Caco-2 (cell line): ENCODE measurements around the gene PLXNA1. TPM values are rescaled to one million over a fixed set of nuclear protein-coding genes. Genes with fewer than 3 reads are reported as not detected.

Experiments
- BruUV-seq: library from RNA; stranded (reverse); fragments of 400-500 nt; replicated peaks from 2 replicates; lab custom pipeline; 2021; lab: Mats Ljungman, UMichigan
- CTCF ChIA-PET: fragments of 300-600 bp; sonication (Branson Sonifier 250); formaldehyde crosslinking; loops from one replicate; lab custom pipeline; 2022; ENCODE audit warnings: antibody characterized with exemption; lab: Charles Lee
- POLR2A ChIA-PET: fragments of 300-600 bp; sonication (Branson Sonifier 250); formaldehyde crosslinking; loops from one replicate; lab custom pipeline; 2022; ENCODE audit warnings: antibody characterized with exemption; lab: Charles Lee
- DNase-seq, 2 experiments: peaks; one replicate each; pipeline versions ENCODE4 v3.0.0 to v3.0.0-alpha.2; 2020 to 2022
- H3K27me3 ChIP-seq: replicated peaks from 2 replicates; pipeline ENCODE4 v1.6.0; 2011; ENCODE audit warnings: low read length; ENCODE audit not compliant: control insufficient read depth, insufficient read depth
- H3K36me3 ChIP-seq: 2 replicates; pipeline ENCODE4 v1.5.1; 2011; ENCODE audit warnings: low read length; ENCODE audit not compliant: control insufficient read depth, insufficient read depth
- H3K4me1 ChIP-seq: fragments of 250-450 bp; sonication (Bioruptor Pico); 2 replicates; pipeline ENCODE4 v1.5.1; 2020; ENCODE audit warnings: mild to moderate bottlenecking
- H3K4me3 ChIP-seq: 2 replicates; pipeline ENCODE4 v1.5.1; 2011; ENCODE audit warnings: low read depth, mild to moderate bottlenecking, control low read depth, low read length
- H3K9me3 ChIP-seq: fragments of 250-450 bp; sonication (Bioruptor Pico); 2 replicates; pipeline ENCODE4 v1.5.1; 2020; ENCODE audit warnings: mild to moderate bottlenecking, moderate library complexity
- H3K27ac Mint-ChIP-seq: one replicate; pipeline ENCODE4 v1.8.0; 2022; ENCODE audit warnings: mixed read lengths; ENCODE audit not compliant: unreplicated experiment
- H3K27me3 Mint-ChIP-seq: one replicate; pipeline ENCODE4 v1.8.0; 2022; ENCODE audit warnings: mixed read lengths; ENCODE audit not compliant: insufficient read depth, unreplicated experiment
- H3K36me3 Mint-ChIP-seq: one replicate; pipeline ENCODE4 v1.8.0; 2022; ENCODE audit warnings: mild to moderate bottlenecking, mixed read lengths; ENCODE audit not compliant: insufficient read depth, unreplicated experiment
- H3K4me1 Mint-ChIP-seq: one replicate; pipeline ENCODE4 v1.8.0; 2022; ENCODE audit warnings: low read depth, mixed read lengths; ENCODE audit not compliant: unreplicated experiment
- H3K4me3 Mint-ChIP-seq: one replicate; pipeline ENCODE4 v1.8.0; 2022; ENCODE audit warnings: mild to moderate bottlenecking, moderate library complexity, mixed read lengths; ENCODE audit not compliant: unreplicated experiment
- H3K9me3 Mint-ChIP-seq: one replicate; pipeline ENCODE4 v1.8.0; 2022; ENCODE audit warnings: mixed read lengths; ENCODE audit not compliant: unreplicated experiment
- intact Hi-C: fragments of 100-400 bp; cut with micrococcal nuclease; formaldehyde crosslinking; loops from one replicate; pipeline ENCODE4 v1.10.0; 2022; ENCODE audit not compliant: unreplicated experiment
- total RNA-seq: library from RNA; stranded (reverse); gene quantifications from 2 replicates; pipeline ENCODE4 v1.2.3, GENCODE V29; 2022
- TF ChIP-seq, protein P1 (sequence below), 2 experiments: fragments of 200-600 bp in 1 of 2; IDR thresholded peaks; 1 replicate in 1 of 2; 2 replicates in 1 of 2; pipeline versions ENCODE4 v1.5.1 to v1.8.0; 2011 to 2022; ENCODE audit warnings: antibody characterized with exemption in 1 of 2, control low read depth in 1 of 2, inconsistent platforms in 1 of 2, low read depth in 1 of 2, low read length in 1 of 2, mild to moderate bottlenecking in 1 of 2, moderate library complexity in 1 of 2; ENCODE audit not compliant: insufficient read depth in 1 of 2, severe bottlenecking in 1 of 2, unreplicated experiment in 1 of 2

Gene PLXNA1
- total RNA-seq, 1 experiment from 2014 or later = 95.1 TPM

DNA sequence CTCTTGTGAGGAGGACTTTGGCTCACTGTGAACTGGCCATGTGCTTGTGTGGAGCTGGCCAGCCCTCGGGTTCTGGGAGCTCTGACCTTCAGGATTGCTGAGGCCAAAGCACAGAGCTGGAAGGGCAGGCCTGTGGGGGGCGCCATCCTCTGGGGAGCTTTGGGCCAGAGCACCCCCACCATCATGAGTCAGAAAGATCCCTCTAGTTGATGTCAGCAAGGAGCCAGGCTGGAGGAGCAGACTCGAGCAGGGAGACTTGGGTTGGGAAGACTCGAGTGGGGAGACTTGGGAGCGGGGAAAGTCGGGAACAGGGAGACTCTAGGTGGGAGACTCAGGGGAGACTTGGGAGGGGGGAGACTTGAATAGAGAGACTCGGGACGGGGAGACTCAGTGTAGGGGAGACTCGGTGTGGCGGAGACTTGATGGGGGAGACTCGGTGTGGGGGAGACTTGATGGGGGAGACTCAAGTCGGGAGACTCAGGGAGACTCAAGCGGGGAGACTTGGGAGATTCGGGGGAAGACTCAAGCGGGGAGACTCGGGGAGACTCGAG lies 37.7 kb upstream of the PLXNA1 start:
- H3K4me3 Mint-ChIP-seq = no peak overlapping the region
- H3K27ac Mint-ChIP-seq = peak overlapping the region; percentile 74
- POLR2A ChIA-PET = no interaction called here

DNA sequence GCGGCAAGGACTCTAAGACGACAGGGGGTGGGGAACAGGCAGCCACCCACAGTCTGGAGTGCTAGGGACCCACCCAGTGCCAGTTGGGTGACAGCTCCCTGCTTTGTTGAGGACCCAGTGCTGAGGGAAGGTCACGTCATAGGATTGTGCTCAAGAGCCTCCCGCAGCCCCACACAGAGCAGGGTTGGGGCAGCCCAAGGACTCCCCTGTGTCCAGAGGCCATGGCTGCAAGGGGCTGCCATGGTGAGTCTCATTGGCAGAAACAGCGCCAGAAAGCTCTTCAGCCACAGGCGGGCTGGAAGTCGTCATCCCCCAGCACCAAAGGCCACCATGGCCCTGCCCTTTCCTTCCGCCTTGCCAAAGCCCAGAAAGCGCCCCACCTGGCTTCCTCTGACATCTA lies 37.0 kb upstream of the PLXNA1 start:
- DNase-seq = no peak
- Mint-ChIP-seq H3K9me3 (no peaks in the 10 kb centered on the region), H3K4me3 (no peak overlapping the region), H3K4me1 (no peaks in the 10 kb centered on the region), H3K27ac (no peak overlapping the region), H3K27me3 (no peaks in the 10 kb centered on the region), H3K36me3 (peaks cover 6% of the 10 kb centered on the region)
- Histone ChIP-seq H3K4me1 (no peaks in the 10 kb centered on the region), H3K27me3 (no peaks in the 10 kb centered on the region), H3K4me3 (no peak overlapping the region), H3K9me3 (no peaks in the 10 kb centered on the region), H3K36me3 (no peaks in the 10 kb centered on the region)
- intact Hi-C loops = no loop called here
- POLR2A ChIA-PET = no interaction called here
- no TSS peak for BruUV-seq
- CTCF ChIA-PET = no interaction called here
- TF ChIP-seq, protein P1, sequence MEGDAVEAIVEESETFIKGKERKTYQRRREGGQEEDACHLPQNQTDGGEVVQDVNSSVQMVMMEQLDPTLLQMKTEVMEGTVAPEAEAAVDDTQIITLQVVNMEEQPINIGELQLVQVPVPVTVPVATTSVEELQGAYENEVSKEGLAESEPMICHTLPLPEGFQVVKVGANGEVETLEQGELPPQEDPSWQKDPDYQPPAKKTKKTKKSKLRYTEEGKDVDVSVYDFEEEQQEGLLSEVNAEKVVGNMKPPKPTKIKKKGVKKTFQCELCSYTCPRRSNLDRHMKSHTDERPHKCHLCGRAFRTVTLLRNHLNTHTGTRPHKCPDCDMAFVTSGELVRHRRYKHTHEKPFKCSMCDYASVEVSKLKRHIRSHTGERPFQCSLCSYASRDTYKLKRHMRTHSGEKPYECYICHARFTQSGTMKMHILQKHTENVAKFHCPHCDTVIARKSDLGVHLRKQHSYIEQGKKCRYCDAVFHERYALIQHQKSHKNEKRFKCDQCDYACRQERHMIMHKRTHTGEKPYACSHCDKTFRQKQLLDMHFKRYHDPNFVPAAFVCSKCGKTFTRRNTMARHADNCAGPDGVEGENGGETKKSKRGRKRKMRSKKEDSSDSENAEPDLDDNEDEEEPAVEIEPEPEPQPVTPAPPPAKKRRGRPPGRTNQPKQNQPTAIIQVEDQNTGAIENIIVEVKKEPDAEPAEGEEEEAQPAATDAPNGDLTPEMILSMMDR (IDR thresholded peaks at IDR 0.05; ENCODE audit: insufficient read depth in 1 of 2, low read depth in 1 of 2, low read length in 1 of 2, severe bottlenecking in 1 of 2, unreplicated experiment in 1 of 2) = no peak

More for the DNA sequence above, 37.7 kb upstream of the PLXNA1 start:
- H3K9me3 Mint-ChIP-seq = no peaks in the 10 kb centered on the region
- Histone ChIP-seq H3K27me3 (no peaks in the 10 kb centered on the region), H3K36me3 (no peaks in the 10 kb centered on the region), H3K4me3 (no peak overlapping the region), H3K4me1 (no peaks in the 10 kb centered on the region), H3K9me3 (no peaks in the 10 kb centered on the region)
- no peaks in the 10 kb centered on the region for H3K27me3 Mint-ChIP-seq
- TF ChIP-seq, protein P1 (IDR thresholded peaks at IDR 0.05; ENCODE audit: insufficient read depth in 1 of 2, low read depth in 1 of 2, low read length in 1 of 2, severe bottlenecking in 1 of 2, unreplicated experiment in 1 of 2) = no peak
- CTCF ChIA-PET = no interaction called here
- peaks cover 6% of the 10 kb centered on the region for H3K36me3 Mint-ChIP-seq
- intact Hi-C loops = no loop called here
- BruUV-seq = no TSS peak
- no peak for DNase-seq
- H3K4me1 Mint-ChIP-seq = no peaks in the 10 kb centered on the region

DNA sequence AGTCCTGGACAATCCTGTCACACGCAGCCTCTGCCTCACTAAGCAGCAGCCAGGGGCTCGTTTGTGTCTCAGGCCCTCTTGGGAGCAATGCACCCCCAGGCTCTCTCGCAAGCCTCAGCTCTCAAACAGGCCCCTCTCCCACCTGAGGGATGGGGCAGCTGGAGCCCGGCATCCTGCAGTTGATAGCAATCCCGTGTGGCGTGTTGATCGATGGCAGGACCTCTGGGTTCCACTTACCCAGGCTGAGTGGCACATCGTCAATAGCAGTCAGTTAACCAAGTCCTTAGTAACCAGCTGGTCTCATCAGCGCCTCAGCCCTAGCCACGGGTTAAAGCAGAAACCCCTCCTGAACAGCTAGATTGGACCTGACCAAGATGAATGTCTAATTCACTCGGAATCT lies 36.5 kb upstream of the PLXNA1 start:
- Mint-ChIP-seq H3K27me3 (no peaks in the 10 kb centered on the region), H3K4me3 (no peak overlapping the region), H3K4me1 (no peaks in the 10 kb centered on the region), H3K9me3 (no peaks in the 10 kb centered on the region), H3K36me3 (peaks cover 6% of the 10 kb centered on the region), H3K27ac (no peak overlapping the region)
- TF ChIP-seq, protein P1 (IDR thresholded peaks at IDR 0.05; ENCODE audit: insufficient read depth in 1 of 2, low read depth in 1 of 2, low read length in 1 of 2, severe bottlenecking in 1 of 2, unreplicated experiment in 1 of 2) = no peak
- no TSS peak for BruUV-seq
- Histone ChIP-seq H3K27me3 (no peaks in the 10 kb centered on the region), H3K4me3 (no peak overlapping the region), H3K36me3 (no peaks in the 10 kb centered on the region), H3K4me1 (no peaks in the 10 kb centered on the region), H3K9me3 (no peaks in the 10 kb centered on the region)
- no peak for DNase-seq
- ChIA-PET POLR2A (no interaction called here), CTCF (no interaction called here)
- intact Hi-C loops = no loop called here
